Neural progenitor cell (in vitro differentiated cells): ENCODE results near the gene LRRC27. TPM values are rescaled to one million over a fixed set of nuclear protein-coding genes. Genes with fewer than 3 reads are reported as not detected.

ENCODE experiments used
- DNase-seq: peaks from one replicate; pipeline ENCODE4 v3.0.0-alpha.2; 2016; ENCODE audit warnings: low spot score
- H2AFZ ChIP-seq: fragments of 200-600 bp; sonication (generic); replicated peaks from 2 replicates; pipeline ENCODE4 v1.6.1; 2016; ENCODE audit warnings: antibody characterized with exemption
- H3F3A ChIP-seq: fragments of 200-600 bp; sonication (generic); 2 replicates; pipeline ENCODE4 v1.6.1; 2016; ENCODE audit warnings: antibody characterized with exemption, low read depth
- H3K27ac ChIP-seq: fragments of 200-600 bp; sonication (generic); 2 replicates; pipeline ENCODE4 v1.5.1; 2016; ENCODE audit warnings: mild to moderate bottlenecking
- H3K27me3 ChIP-seq: fragments of 200-600 bp; sonication (generic); 2 replicates; pipeline ENCODE4 v1.6.1; 2016; ENCODE audit warnings: mild to moderate bottlenecking, moderate library complexity
- H3K36me3 ChIP-seq: fragments of 200-600 bp; sonication (generic); 2 replicates; pipeline ENCODE4 v1.5.1; 2016
- H3K4me1 ChIP-seq: fragments of 200-600 bp; sonication (generic); 2 replicates; pipeline ENCODE4 v1.6.1; 2016; ENCODE audit warnings: mixed run types
- H3K4me2 ChIP-seq: fragments of 200-600 bp; sonication (generic); 2 replicates; pipeline ENCODE4 v1.6.1; 2016
- H3K4me3 ChIP-seq: fragments of 200-600 bp; sonication (generic); 2 replicates; pipeline ENCODE4 v1.5.1; 2016
- H3K79me2 ChIP-seq: fragments of 200-600 bp; sonication (generic); 2 replicates; pipeline ENCODE4 v1.6.1; 2016; ENCODE audit warnings: low read depth
- H3K9ac ChIP-seq: fragments of 200-600 bp; sonication (generic); 2 replicates; pipeline ENCODE4 v1.6.1; 2016
- H3K9me3 ChIP-seq: fragments of 200-600 bp; sonication (generic); 2 replicates; pipeline ENCODE4 v1.5.1; 2016; ENCODE audit warnings: low read depth
- H4K20me1 ChIP-seq: fragments of 200-600 bp; sonication (generic); 2 replicates; pipeline ENCODE4 v1.6.1; 2016; ENCODE audit warnings: low read depth
- H3K27ac Mint-ChIP-seq: 3 replicates; pipeline ENCODE4 v1.8.0; 2021; ENCODE audit warnings: mixed read lengths
- H3K27me3 Mint-ChIP-seq: 2 replicates; pipeline ENCODE4 v1.8.0; 2022; ENCODE audit warnings: low read depth, mild to moderate bottlenecking, inconsistent platforms, moderate library complexity, mixed read lengths; ENCODE audit not compliant: insufficient read depth
- H3K36me3 Mint-ChIP-seq: 3 replicates; pipeline ENCODE4 v1.8.0; 2021; ENCODE audit warnings: mixed read lengths
- H3K4me1 Mint-ChIP-seq: 3 replicates; pipeline ENCODE4 v1.8.0; 2021; ENCODE audit warnings: mixed read lengths
- H3K4me3 Mint-ChIP-seq: 3 replicates; pipeline ENCODE4 v1.8.0; 2021; ENCODE audit warnings: mild to moderate bottlenecking, moderate library complexity, mixed read lengths
- H3K9me3 Mint-ChIP-seq: 3 replicates; pipeline ENCODE4 v1.8.0; 2020; ENCODE audit warnings: mixed read lengths
- EZH2 ChIP-seq: fragments of 200-600 bp; sonication (generic); IDR thresholded peaks from 2 replicates; pipeline ENCODE4 v1.6.1; 2017; ENCODE audit warnings: antibody characterized with exemption, mild to moderate bottlenecking, moderate library complexity
- EZH2phosphoT487 ChIP-seq: fragments of 200-600 bp; sonication (generic); IDR thresholded peaks from 2 replicates; pipeline ENCODE4 v1.6.1; 2017; ENCODE audit warnings: antibody characterized with exemption
- total RNA-seq: library from RNA; depleted of rRNA; stranded (reverse); fragments of >200 nt; gene quantifications from 2 replicates; pipeline ENCODE4 v1.2.3, GENCODE V29; 2015; ENCODE audit warnings: low replicate concordance
- TF ChIP-seq, protein P1 (sequence below): fragments of 200-600 bp; sonication (generic); IDR thresholded peaks from 2 replicates; pipeline ENCODE4 v1.5.1; 2017; ENCODE audit warnings: antibody characterized with exemption, mild to moderate bottlenecking

Gene LRRC27
- total RNA-seq, 1 donor from 2014 or later, result 16.9 TPM

DNA sequence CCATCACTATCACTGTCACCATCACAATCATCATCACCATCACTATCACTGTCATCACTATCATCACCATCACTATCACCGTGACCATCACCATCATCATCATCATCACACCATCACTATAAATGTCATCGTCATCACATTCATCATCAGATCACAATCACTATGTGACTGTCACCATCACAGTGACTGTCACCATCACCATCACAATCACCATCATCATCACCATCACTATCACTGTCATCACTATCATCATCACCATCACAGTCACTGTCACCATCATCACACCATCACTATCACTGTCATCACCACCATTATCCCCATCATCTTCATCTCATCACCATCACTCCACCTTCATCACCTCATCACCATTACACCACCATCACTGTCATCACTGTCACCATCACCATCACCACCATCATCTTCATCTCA is 96.0 kb downstream of the LRRC27 start:
- no peak overlapping the region for H3K27ac ChIP-seq
- no peaks in the 10 kb centered on the region for H3K79me2 ChIP-seq
- no peak overlapping the region for H3K27ac Mint-ChIP-seq
- no peak overlapping the region for H3K4me3 ChIP-seq
- peaks cover 9% of the 10 kb centered on the region for H3K4me1 ChIP-seq
- H3K27me3 Mint-ChIP-seq, result peaks cover 9% of the 10 kb centered on the region
- no peaks in the 10 kb centered on the region for H3K36me3 Mint-ChIP-seq
- TF ChIP-seq EZH2 (no peak), EZH2phosphoT487 (no peak)
- TF ChIP-seq, protein P1, sequence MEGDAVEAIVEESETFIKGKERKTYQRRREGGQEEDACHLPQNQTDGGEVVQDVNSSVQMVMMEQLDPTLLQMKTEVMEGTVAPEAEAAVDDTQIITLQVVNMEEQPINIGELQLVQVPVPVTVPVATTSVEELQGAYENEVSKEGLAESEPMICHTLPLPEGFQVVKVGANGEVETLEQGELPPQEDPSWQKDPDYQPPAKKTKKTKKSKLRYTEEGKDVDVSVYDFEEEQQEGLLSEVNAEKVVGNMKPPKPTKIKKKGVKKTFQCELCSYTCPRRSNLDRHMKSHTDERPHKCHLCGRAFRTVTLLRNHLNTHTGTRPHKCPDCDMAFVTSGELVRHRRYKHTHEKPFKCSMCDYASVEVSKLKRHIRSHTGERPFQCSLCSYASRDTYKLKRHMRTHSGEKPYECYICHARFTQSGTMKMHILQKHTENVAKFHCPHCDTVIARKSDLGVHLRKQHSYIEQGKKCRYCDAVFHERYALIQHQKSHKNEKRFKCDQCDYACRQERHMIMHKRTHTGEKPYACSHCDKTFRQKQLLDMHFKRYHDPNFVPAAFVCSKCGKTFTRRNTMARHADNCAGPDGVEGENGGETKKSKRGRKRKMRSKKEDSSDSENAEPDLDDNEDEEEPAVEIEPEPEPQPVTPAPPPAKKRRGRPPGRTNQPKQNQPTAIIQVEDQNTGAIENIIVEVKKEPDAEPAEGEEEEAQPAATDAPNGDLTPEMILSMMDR, result no peak
- DNase-seq, result no peak
- H3F3A ChIP-seq, result peaks cover 20% of the 10 kb centered on the region
- no peak overlapping the region for H3K9ac ChIP-seq
- no peaks in the 10 kb centered on the region for H3K27me3 ChIP-seq
- no peaks in the 10 kb centered on the region for H3K9me3 ChIP-seq
- H2AFZ ChIP-seq, result no peak overlapping the region
- H3K9me3 Mint-ChIP-seq, result no peaks in the 10 kb centered on the region
- peaks cover 15% of the 10 kb centered on the region for H3K4me1 Mint-ChIP-seq
- no peak overlapping the region for H3K4me3 Mint-ChIP-seq
- no peaks in the 10 kb centered on the region for H4K20me1 ChIP-seq
- H3K36me3 ChIP-seq, result no peaks in the 10 kb centered on the region
- H3K4me2 ChIP-seq, result no peak overlapping the region

DNA sequence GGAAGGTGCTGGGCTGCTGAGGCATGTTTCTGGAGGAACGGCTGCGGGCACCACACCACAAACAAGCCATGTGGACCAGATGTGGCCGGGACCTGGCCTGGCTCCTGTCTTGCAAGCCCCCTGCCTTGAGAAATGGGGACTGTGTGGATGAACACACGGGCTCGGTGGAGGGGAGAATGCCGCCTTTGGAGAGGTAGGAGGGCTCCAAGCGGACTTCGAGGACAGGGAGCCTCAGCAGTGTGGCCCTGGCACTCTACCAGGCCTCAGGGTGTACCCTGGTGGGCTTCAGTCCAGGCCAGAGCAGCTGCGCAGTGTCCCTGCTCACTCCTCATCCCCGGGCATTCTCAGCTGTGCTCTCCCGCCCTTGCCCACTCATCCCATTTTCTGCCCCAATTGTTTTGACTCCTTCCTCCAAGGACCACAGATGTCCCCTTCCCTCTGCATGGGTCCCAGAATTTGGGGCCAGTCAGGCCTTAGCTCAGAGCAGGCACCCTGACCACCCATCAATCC is 96.5 kb downstream of the LRRC27 start:
- peaks cover 20% of the 10 kb centered on the region for H3F3A ChIP-seq
- Mint-ChIP-seq H3K9me3 (no peaks in the 10 kb centered on the region), H3K36me3 (no peaks in the 10 kb centered on the region), H3K4me3 (no peak overlapping the region), H3K4me1 (peaks cover 11% of the 10 kb centered on the region), H3K27ac (no peak overlapping the region), H3K27me3 (peaks cover 9% of the 10 kb centered on the region)
- H3K9me3 ChIP-seq, result no peaks in the 10 kb centered on the region
- TF ChIP-seq, protein P1, result no peak
- TF ChIP-seq EZH2, result no peak
- no peak for TF ChIP-seq EZH2phosphoT487
- H3K27ac ChIP-seq, result no peak overlapping the region
- no peak overlapping the region for H3K4me2 ChIP-seq
- no peaks in the 10 kb centered on the region for H3K36me3 ChIP-seq
- DNase-seq, result no peak
- H3K4me3 ChIP-seq, result no peak overlapping the region
- H3K9ac ChIP-seq, result no peak overlapping the region
- no peaks in the 10 kb centered on the region for H4K20me1 ChIP-seq
- H3K4me1 ChIP-seq, result peaks cover 10% of the 10 kb centered on the region
- no peaks in the 10 kb centered on the region for H3K27me3 ChIP-seq
- no peak overlapping the region for H2AFZ ChIP-seq
- H3K79me2 ChIP-seq, result no peaks in the 10 kb centered on the region

Other genes with a start within 250 kb of the LRRC27 start
- 17.7 and 28.1 TPM in 2 replicates for gene DPYSL4, start 145.2 kb upstream of the LRRC27 start, total RNA-seq
- gene STK32C, start 24.2 kb upstream of the LRRC27 start, total RNA-seq, result 2.5 and 13.5 TPM in 2 replicates
- 0.34 and 1.5 TPM in 2 replicates for gene PWWP2B, start 65.0 kb downstream of the LRRC27 start, total RNA-seq
- gene INPP5A, start 205.6 kb downstream of the LRRC27 start, total RNA-seq, result 14.2 and 21.3 TPM in 2 replicates